GM19324 (cell line): Measurements from ENCODE around the gene RPN2.

ENCODE experiments used
- ATAC-seq: cut with Tn5 transposase; IDR thresholded peaks from one replicate; pipeline ENCODE4 v1.9.1; 2021; ENCODE audit warnings: mild to moderate bottlenecking, moderate library complexity; ENCODE audit not compliant: unreplicated experiment, low FRiP score

Gene RPN2

GRCh38 chr20:37209193-37209592 lies 30.1 kb downstream of the RPN2 start:
- no peak for ATAC-seq

- no peak for ATAC-seq
These were observed 30.7 kb downstream of the RPN2 start for GRCh38 chr20:37209661-37210314.

- no peak for ATAC-seq
These were observed 39.3 kb downstream of the RPN2 start for GRCh38 chr20:37218441-37218840.

- no peak for ATAC-seq
These were observed 39.8 kb downstream of the RPN2 start for GRCh38 chr20:37218976-37219375.

- no peak for ATAC-seq
These were observed 40.9 kb downstream of the RPN2 start for GRCh38 chr20:37219751-37220668.

GRCh38 chr20:37220731-37221130 lies 41.6 kb downstream of the RPN2 start:
- ATAC-seq, result no peak

- no peak for ATAC-seq
These were observed 43.0 kb downstream of the RPN2 start for GRCh38 chr20:37222086-37222485.

GRCh38 chr20:37223053-37223452 lies 43.9 kb downstream of the RPN2 start:
- ATAC-seq, result no peak

GRCh38 chr20:37225146-37225545 lies 46.0 kb downstream of the RPN2 start:
- no peak for ATAC-seq

GRCh38 chr20:37226889-37227288 lies 47.8 kb downstream of the RPN2 start:
- no peak for ATAC-seq

- ATAC-seq, result no peak
These were observed 49.0 kb downstream of the RPN2 start for GRCh38 chr20:37228082-37228481.

- no peak for ATAC-seq
These were observed 49.5 kb downstream of the RPN2 start for GRCh38 chr20:37228656-37229055.

- ATAC-seq, result no peak
These were observed 50.2 kb downstream of the RPN2 start for GRCh38 chr20:37229357-37229756.

- no peak for ATAC-seq
These were observed 51.1 kb downstream of the RPN2 start for GRCh38 chr20:37230200-37230599.

GRCh38 chr20:37231947-37232630 lies 53.0 kb downstream of the RPN2 start:
- ATAC-seq, result no peak

- ATAC-seq, result no peak
These were observed 54.6 kb downstream of the RPN2 start for GRCh38 chr20:37233548-37234253.

- no peak for ATAC-seq
These were observed 55.1 kb downstream of the RPN2 start for GRCh38 chr20:37234254-37234581.

- ATAC-seq, result no peak
These were observed 55.9 kb downstream of the RPN2 start for GRCh38 chr20:37235065-37235464.

- no peak for ATAC-seq
These were observed 57.3 kb downstream of the RPN2 start for GRCh38 chr20:37236462-37236861.

GRCh38 chr20:37237656-37238055 lies 58.5 kb downstream of the RPN2 start:
- no peak for ATAC-seq

- no peak for ATAC-seq
These were observed 59.3 kb downstream of the RPN2 start for GRCh38 chr20:37238426-37238825.
